H1 (cell line): ENCODE data around the gene TSC22D1. TPM values are rescaled to one million over a fixed set of nuclear protein-coding genes. Genes with fewer than 3 reads are reported as not detected.

ENCODE experiments used
- BCL11A ChIP-seq, 2 experiments: IDR thresholded peaks; one replicate each; pipeline ENCODE4 v1.6.1; 2011; ENCODE audit warnings: low read depth in 2 of 2, low read length in 2 of 2, mild to moderate bottlenecking in 2 of 2
- CHD2 ChIP-seq: IDR thresholded peaks from 2 replicates; pipeline ENCODE4 v1.6.1; 2012; ENCODE audit warnings: low read length, improper control_type of control experiment
- CTCF ChIP-seq, 3 experiments: IDR thresholded peaks; 1 replicate in 2 of 3; 2 replicates in 1 of 3; pipeline versions ENCODE4 v1.5.1 to v1.6.1; 2011; ENCODE audit warnings: low read length in 3 of 3, mild to moderate bottlenecking in 3 of 3, inconsistent platforms in 2 of 3, low read depth in 1 of 3, moderate library complexity in 1 of 3; ENCODE audit not compliant: insufficient read depth in 1 of 3; ENCODE audit errors: control extremely low read depth in 1 of 3
- EZH2 ChIP-seq: fragments of 200-600 bp; sonication (generic); IDR thresholded peaks from 2 replicates; pipeline ENCODE4 v1.7.1; 2012; ENCODE audit warnings: low read depth, mild to moderate bottlenecking, moderate library complexity, low read length, inconsistent platforms; ENCODE audit not compliant: severe bottlenecking
- GABPA ChIP-seq: IDR thresholded peaks from 2 replicates; pipeline ENCODE4 v1.6.1; 2011; ENCODE audit warnings: mild to moderate bottlenecking, low read length, moderate library complexity, borderline replicate concordance; ENCODE audit not compliant: insufficient read depth
- HDAC2 ChIP-seq, 2 experiments: fragments of 300-600 bp in 1 of 2; sonication (generic) in 1 of 2; IDR thresholded peaks; 2 replicates each; pipeline ENCODE4 v1.6.1; 2011 to 2012; ENCODE audit warnings: low read depth in 2 of 2, low read length in 2 of 2, mild to moderate bottlenecking in 2 of 2, moderate library complexity in 2 of 2, borderline replicate concordance in 1 of 2, inconsistent platforms in 1 of 2
- MAFK ChIP-seq: IDR thresholded peaks from 2 replicates; pipeline ENCODE4 v1.6.1; 2012; ENCODE audit warnings: low read depth, mild to moderate bottlenecking, improper control_type of control experiment, low read length
- RXRA ChIP-seq: IDR thresholded peaks from 2 replicates; pipeline ENCODE4 v1.6.1; 2011; ENCODE audit warnings: low read depth, mild to moderate bottlenecking, low read length, moderate library complexity; ENCODE audit not compliant: insufficient read depth
- SRF ChIP-seq: IDR thresholded peaks from 2 replicates; pipeline ENCODE4 v1.6.1; 2011; ENCODE audit warnings: mild to moderate bottlenecking, low read depth, low read length, moderate library complexity
- polyA plus RNA-seq, 7 experiments: library from polyadenylated mRNA; depleted of rRNA in 3 of 7; stranded (reverse) in 5 of 7; unstranded in 2 of 7; fragments of >200 nt in 5 of 7; fragments of 200-250 nt in 2 of 7; gene quantifications; 1 replicate in 5 of 7; 2 replicates in 1 of 7; 4 replicates in 1 of 7; pipeline versions ENCODE4 v1.2.1 to v1.2.3, GENCODE V29; 2011 to 2013; ENCODE audit warnings: missing spikeins in 2 of 7, mixed read lengths in 2 of 7
- total RNA-seq: library from RNA; stranded (reverse); fragmentation: NEBNext Ultra II Directional; extraction: Animal tissue kit (Norgen Biotek cat#: 25700); gene quantifications from 2 replicates; pipeline ENCODE4 v1.2.1, GENCODE V29; 2021

TSC22D1 gene
- total and polyA plus RNA-seq, 2 of the 8 experiments (the other 6 are each of a cell fraction or from before 2014, with no cell fraction given), result 52.6 to 80.9 TPM

- TF ChIP-seq CTCF (IDR thresholded peaks at IDR 0.05; ENCODE audit: control extremely low read depth in 1 of 3, insufficient read depth in 1 of 3, low read depth in 1 of 3, low read length in 3 of 3), result no peak
- no peak for TF ChIP-seq HDAC2 (IDR thresholded peaks at IDR 0.05; ENCODE audit: borderline replicate concordance in 1 of 2, low read depth in 2 of 2, low read length in 2 of 2)
- no peak for TF ChIP-seq GABPA
- no peak for TF ChIP-seq RXRA
- TF ChIP-seq SRF, result no peak
- TF ChIP-seq BCL11A (IDR thresholded peaks at IDR 0.05; ENCODE audit: low read depth in 2 of 2, low read length in 2 of 2), result no peak
- TF ChIP-seq EZH2, result no peak
- TF ChIP-seq CHD2, result no peak
- TF ChIP-seq MAFK, result no peak
Observed at GRCh38 chr13:44617648-44618047, 41.5 kb upstream of the TSC22D1 start (continued).
